Right lobe of liver (tissue), 6 donors: ENCODE results near the gene FBLN1. TPM values are rescaled to one million over a fixed set of nuclear protein-coding genes. Genes with fewer than 3 reads are reported as not detected.

Source experiments
- ATAC-seq, 4 donors: fragments of 200-7000 bp; cut with Tn5 transposase; one replicate each; pipeline ENCODE4 v1.9.1; 2020; ENCODE audit warnings: mild to moderate bottlenecking in 4 of 4, moderate library complexity in 4 of 4
- DNase-seq, 3 donors: peaks; one replicate each; pipeline ENCODE4 v3.0.0-alpha.2; 2020
- H3K27ac ChIP-seq, 3 donors: fragments of 200-600 bp; one replicate each; pipeline ENCODE4 v1.8.0; 2022
- H3K27me3 ChIP-seq, 2 donors: fragments of 200-600 bp; one replicate each; pipeline ENCODE4 v1.8.0; 2022
- H3K36me3 ChIP-seq, 4 donors: fragments of 200-600 bp; sonication (generic) in 1 of 4; one replicate each; pipeline versions ENCODE4 v1.5.1 to v1.8.0; 2017 to 2022; ENCODE audit warnings: control low read depth in 1 of 4
- H3K4me1 ChIP-seq, 4 donors: fragments of 200-600 bp; sonication (generic) in 1 of 4; one replicate each; pipeline versions ENCODE4 v1.5.1 to v1.8.0; 2017 to 2022; ENCODE audit warnings: control low read depth in 1 of 4
- H3K4me3 ChIP-seq, 3 donors: fragments of 200-600 bp; one replicate each; pipeline ENCODE4 v1.8.0; 2022
- H3K9me3 ChIP-seq, 4 donors: fragments of 200-600 bp; sonication (generic) in 1 of 4; one replicate each; pipeline versions ENCODE4 v1.5.1 to v1.8.0; 2017 to 2022; ENCODE audit warnings: control low read depth in 1 of 4
- POLR2A ChIP-seq: fragments of 450-650 bp; IDR thresholded peaks from one replicate; pipeline ENCODE4 v1.6.1; 2017; ENCODE audit warnings: antibody characterized with exemption, mild to moderate bottlenecking
- WGBS: methylation state at CpG from one replicate; pipeline ENCODE4 v1.1.6; 2018; ENCODE audit warnings: low coverage, low lambda C conversion rate; ENCODE audit not compliant: insufficient coverage; ENCODE audit errors: missing lambda C conversion rate; 5-methylcytosine and 5-hydroxymethylcytosine counted together
- intact Hi-C, 2 donors: fragments of 100-400 bp; cut with DNase I; formaldehyde crosslinking; loops; one replicate each; pipeline versions ENCODE4 v1.11.2 to v1.14.1; 2022
- total RNA-seq, 6 experiments: library from RNA; depleted of rRNA in 2 of 6; stranded (reverse); fragments of >200 nt in 2 of 6; fragmentation: NEBNext Ultra II Directional in 3 of 6; extraction: Animal tissue kit (Norgen Biotek cat#: 25700) in 3 of 6; gene quantifications; one replicate each; pipeline versions ENCODE4 v1.1.0 to v1.2.4, GENCODE V29; 2016 to 2023
- TF ChIP-seq, protein P1 (sequence below), 4 donors: fragments of 200-600 bp in 3 of 4; fragments of 450-650 bp in 1 of 4; IDR thresholded peaks; one replicate each; pipeline versions ENCODE4 v1.5.1 to v1.8.0; 2016 to 2022; ENCODE audit warnings: antibody characterized with exemption in 4 of 4, mild to moderate bottlenecking in 2 of 4
- donor health status: DM: no; HTN: yes; CAD: no.
- donor health status: DM: no; HTN: no; CAD: no.
- donor health status: DM: no; HTN: no; CAD: no.
- donor health status: DM: no; HTN: yes; CAD: no.
- donor health status: DM: no; HTN: yes; CAD: no.

The FBLN1 gene
- total RNA-seq, 6 experiments from 2014 or later, result 1.6 to 6.6 (median 3.4) TPM

- Histone ChIP-seq H3K9me3 (peaks cover 0 to 3% (median 0%) of the 10 kb centered on the region in 4 donors), H3K36me3 (no peaks in the 10 kb centered on the region), H3K27ac (no peak overlapping the region), H3K4me3 (no peak overlapping the region), H3K27me3 (no peaks in the 10 kb centered on the region), H3K4me1 (no peaks in the 10 kb centered on the region)
- no peak for DNase-seq
- ATAC-seq, result no peak
- intact Hi-C loops, result no loop called here
- no peak for TF ChIP-seq POLR2A
- no CpG with 5 or more reads among the region's 2 CpGs for WGBS
These were observed 62.5 kb downstream of the FBLN1 start for GRCh38 chr22:45565171-45565570.

- 75% methylated on average over 2 of the region's 7 CpGs for WGBS
- H3K4me1 ChIP-seq, result no peaks in the 10 kb centered on the region
- DNase-seq, result no peak
- no peak for ATAC-seq
- TF ChIP-seq POLR2A, result no peak
- TF ChIP-seq, protein P1, sequence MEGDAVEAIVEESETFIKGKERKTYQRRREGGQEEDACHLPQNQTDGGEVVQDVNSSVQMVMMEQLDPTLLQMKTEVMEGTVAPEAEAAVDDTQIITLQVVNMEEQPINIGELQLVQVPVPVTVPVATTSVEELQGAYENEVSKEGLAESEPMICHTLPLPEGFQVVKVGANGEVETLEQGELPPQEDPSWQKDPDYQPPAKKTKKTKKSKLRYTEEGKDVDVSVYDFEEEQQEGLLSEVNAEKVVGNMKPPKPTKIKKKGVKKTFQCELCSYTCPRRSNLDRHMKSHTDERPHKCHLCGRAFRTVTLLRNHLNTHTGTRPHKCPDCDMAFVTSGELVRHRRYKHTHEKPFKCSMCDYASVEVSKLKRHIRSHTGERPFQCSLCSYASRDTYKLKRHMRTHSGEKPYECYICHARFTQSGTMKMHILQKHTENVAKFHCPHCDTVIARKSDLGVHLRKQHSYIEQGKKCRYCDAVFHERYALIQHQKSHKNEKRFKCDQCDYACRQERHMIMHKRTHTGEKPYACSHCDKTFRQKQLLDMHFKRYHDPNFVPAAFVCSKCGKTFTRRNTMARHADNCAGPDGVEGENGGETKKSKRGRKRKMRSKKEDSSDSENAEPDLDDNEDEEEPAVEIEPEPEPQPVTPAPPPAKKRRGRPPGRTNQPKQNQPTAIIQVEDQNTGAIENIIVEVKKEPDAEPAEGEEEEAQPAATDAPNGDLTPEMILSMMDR (IDR thresholded peaks at IDR 0.05), result no peak
- peaks cover 0 to 4% (median 0%) of the 10 kb centered on the region in 4 donors for H3K9me3 ChIP-seq
- no peak overlapping the region for H3K4me3 ChIP-seq
- intact Hi-C loops, result no loop called here
- H3K27ac ChIP-seq, result no peak overlapping the region
- H3K36me3 ChIP-seq, result no peaks in the 10 kb centered on the region
- H3K27me3 ChIP-seq, result no peaks in the 10 kb centered on the region
These were observed 63.3 kb downstream of the FBLN1 start for GRCh38 chr22:45565973-45566372.

- ATAC-seq, result no peak
- intact Hi-C loops, result no loop called here
These were observed 65.5 kb downstream of the FBLN1 start for GRCh38 chr22:45568213-45568612.

DNA sequence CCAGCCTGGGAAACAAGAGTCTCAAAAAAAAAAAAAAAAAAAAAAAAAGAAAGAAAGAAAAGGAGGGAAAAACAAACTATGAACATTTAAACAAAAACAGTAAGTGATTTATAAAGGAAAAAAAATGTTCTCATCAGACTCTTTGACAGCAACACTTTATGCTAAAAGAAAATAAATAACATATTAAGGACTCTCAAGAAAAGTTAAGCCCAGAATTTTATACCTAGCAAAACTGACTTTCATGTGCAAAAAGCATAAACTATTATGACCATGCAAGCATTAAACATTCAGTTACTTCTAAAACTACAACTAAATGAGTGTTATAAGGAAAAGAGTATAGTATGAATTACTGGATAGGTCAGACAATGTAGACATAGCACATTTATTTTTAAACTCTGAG is 68.4 kb downstream of the FBLN1 start:
- no peak for DNase-seq

More at GRCh38 chr22:45568213-45568612, 65.5 kb downstream of the FBLN1 start:
- H3K36me3 ChIP-seq, result no peaks in the 10 kb centered on the region
- H3K4me3 ChIP-seq, result no peak overlapping the region
- no peak overlapping the region for H3K27ac ChIP-seq
- H3K9me3 ChIP-seq, result peaks cover 0 to 4% (median 0%) of the 10 kb centered on the region in 4 donors
- no peak for DNase-seq
- no peaks in the 10 kb centered on the region for H3K27me3 ChIP-seq
- no peak for TF ChIP-seq POLR2A
- TF ChIP-seq, protein P1 (IDR thresholded peaks at IDR 0.05), result no peak
- H3K4me1 ChIP-seq, result no peaks in the 10 kb centered on the region

GRCh38 chr22:45572444-45572843 is 69.8 kb downstream of the FBLN1 start:
- peaks cover 0 to 4% (median 0%) of the 10 kb centered on the region in 4 donors for H3K9me3 ChIP-seq
- intact Hi-C loops, result no loop called here
- TF ChIP-seq POLR2A, result no peak
- TF ChIP-seq, protein P1 (IDR thresholded peaks at IDR 0.05), result no peak
- no peak overlapping the region for H3K4me3 ChIP-seq
- H3K27me3 ChIP-seq, result no peaks in the 10 kb centered on the region
- no peaks in the 10 kb centered on the region for H3K36me3 ChIP-seq
- H3K27ac ChIP-seq, result no peak overlapping the region
- H3K4me1 ChIP-seq, result no peaks in the 10 kb centered on the region
- ATAC-seq (no peak), DNase-seq (peak in 1 of 3 donors; percentile 8)
- WGBS, result 80% methylated on average over 1 of the region's 3 CpGs

More for the DNA sequence above, 68.4 kb downstream of the FBLN1 start:
- ATAC-seq, result no peak
- intact Hi-C loops, result no loop called here
- Histone ChIP-seq H3K9me3 (peaks cover 0 to 4% (median 0%) of the 10 kb centered on the region in 4 donors), H3K4me3 (no peak overlapping the region), H3K36me3 (no peaks in the 10 kb centered on the region), H3K4me1 (no peaks in the 10 kb centered on the region), H3K27me3 (no peaks in the 10 kb centered on the region), H3K27ac (no peak overlapping the region)
- TF ChIP-seq, protein P1 (IDR thresholded peaks at IDR 0.05), result no peak
- TF ChIP-seq POLR2A, result no peak
